Duodenal mucosa (tissue), 2 donors: ENCODE results near the gene SGSM2.
"Not testable (repeated sequence)": the region's sequence is repeated elsewhere in the genome, so short reads cannot be mapped to it uniquely, and the experiment has no call there.

Experiments used
- H3K27ac ChIP-seq: one replicate; pipeline ENCODE4 v1.7.0; 2013; ENCODE audit warnings: low read depth, low read length
- H3K27me3 ChIP-seq, 2 donors: one replicate each; pipeline ENCODE4 v1.7.0; 2013; ENCODE audit warnings: low read length in 2 of 2, control low read depth in 1 of 2; ENCODE audit not compliant: insufficient read depth in 2 of 2, control insufficient read depth in 1 of 2
- H3K36me3 ChIP-seq, 2 donors: one replicate each; pipeline ENCODE4 v1.7.0; 2013; ENCODE audit warnings: low read length in 2 of 2, control low read depth in 1 of 2; ENCODE audit not compliant: insufficient read depth in 2 of 2, control insufficient read depth in 1 of 2
- H3K4me1 ChIP-seq, 2 donors: one replicate each; pipeline ENCODE4 v1.7.0; 2013; ENCODE audit warnings: low read length in 2 of 2, control low read depth in 1 of 2; ENCODE audit not compliant: insufficient read depth in 2 of 2, control insufficient read depth in 1 of 2
- H3K4me3 ChIP-seq, 2 donors: one replicate each; pipeline ENCODE4 v1.7.0; 2013; ENCODE audit warnings: low read length in 2 of 2, low read depth in 1 of 2
- H3K9ac ChIP-seq, 2 donors: one replicate each; pipeline ENCODE4 v1.7.0; 2013; ENCODE audit warnings: low read length in 2 of 2, low read depth in 1 of 2
- H3K9me3 ChIP-seq, 2 donors: one replicate each; pipeline ENCODE4 v1.7.0; 2013; ENCODE audit warnings: low read length in 2 of 2, control low read depth in 1 of 2; ENCODE audit not compliant: control insufficient read depth in 1 of 2

The SGSM2 gene

GRCh38 chr17:2303204-2304188, 33.8 kb upstream of the SGSM2 start, which contains the start of the genes SMG6 and SRR:
Gene SMG6 (minus strand): TSS chr17:2303785. CDS start chr17:2303720, 65 bp downstream.
Gene SRR (plus strand): TSS chr17:2303950. CDS start chr17:2315561, 11,611 bp downstream.
- Histone ChIP-seq H3K36me3 (peaks cover 11 to 15% of the 10 kb centered on the region in 2 donors), H3K27ac (peak within 1 kb of the TSS; percentile 90), H3K9ac (peak within 1 kb of the TSS; percentile 92 to 93), H3K27me3 (no peaks in the 10 kb centered on the region), H3K4me3 (peak within 1 kb of the TSS; percentile 84 to 92), H3K9me3 (no peaks in the 10 kb centered on the region), H3K4me1 (peaks cover 0 to 12% of the 10 kb centered on the region in 2 donors)

- peaks cover 0 to 12% of the 10 kb centered on the region in 2 donors for H3K4me1 ChIP-seq
- no peak overlapping the region for H3K4me3 ChIP-seq
- H3K27ac ChIP-seq: no peak overlapping the region
- H3K27me3 ChIP-seq: no peaks in the 10 kb centered on the region
- no peak overlapping the region for H3K9ac ChIP-seq
- H3K36me3 ChIP-seq: peaks cover 3 to 6% of the 10 kb centered on the region in 2 donors
- no peaks in the 10 kb centered on the region for H3K9me3 ChIP-seq
Measured at GRCh38 chr17:2304931-2305330, 32.4 kb upstream of the SGSM2 start.

DNA sequence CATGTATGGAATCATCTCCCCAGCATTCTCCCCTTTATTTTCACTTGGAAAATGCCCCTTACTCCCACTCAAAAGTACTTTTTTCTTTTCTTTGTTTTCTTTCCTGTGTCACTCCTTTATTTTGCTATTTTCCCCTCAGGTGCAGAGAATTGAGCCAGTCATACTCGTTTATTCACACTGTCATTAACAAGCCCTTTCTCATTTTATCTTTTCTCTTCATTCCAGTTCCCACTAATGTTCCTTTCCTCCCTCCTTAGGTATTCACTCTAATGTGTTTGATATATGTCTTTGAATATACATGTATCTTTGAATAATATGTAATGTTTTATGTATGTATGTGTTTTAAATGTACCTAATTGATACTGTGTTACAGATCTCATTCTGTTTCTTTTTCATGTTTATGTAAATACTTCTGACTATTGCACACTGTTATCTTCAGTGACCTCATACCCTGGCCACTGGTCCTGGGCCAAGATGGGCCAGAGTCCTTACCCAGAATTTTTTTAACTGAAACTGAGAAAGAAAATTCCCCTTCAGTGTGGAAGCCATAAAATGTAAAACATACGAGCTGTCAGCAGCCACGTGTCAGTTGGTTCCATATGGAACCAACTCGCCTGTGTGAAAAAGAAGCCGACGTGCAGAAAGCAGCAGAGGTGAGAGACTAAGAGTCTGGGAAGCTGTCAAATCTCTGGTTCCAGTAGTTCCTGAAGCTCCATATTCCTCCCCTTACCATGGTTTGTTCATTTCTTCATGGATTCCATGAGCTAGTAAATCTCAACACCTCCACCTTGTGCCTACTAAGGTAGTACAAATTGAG, 27.8 kb upstream of the SGSM2 start:
- H3K4me1 ChIP-seq: no peaks in the 10 kb centered on the region
- no peaks in the 10 kb centered on the region for H3K36me3 ChIP-seq
- no peaks in the 10 kb centered on the region for H3K27me3 ChIP-seq
- no peaks in the 10 kb centered on the region for H3K9me3 ChIP-seq
- no peak overlapping the region for H3K4me3 ChIP-seq
- no peak overlapping the region for H3K27ac ChIP-seq
- no peak overlapping the region for H3K9ac ChIP-seq

DNA sequence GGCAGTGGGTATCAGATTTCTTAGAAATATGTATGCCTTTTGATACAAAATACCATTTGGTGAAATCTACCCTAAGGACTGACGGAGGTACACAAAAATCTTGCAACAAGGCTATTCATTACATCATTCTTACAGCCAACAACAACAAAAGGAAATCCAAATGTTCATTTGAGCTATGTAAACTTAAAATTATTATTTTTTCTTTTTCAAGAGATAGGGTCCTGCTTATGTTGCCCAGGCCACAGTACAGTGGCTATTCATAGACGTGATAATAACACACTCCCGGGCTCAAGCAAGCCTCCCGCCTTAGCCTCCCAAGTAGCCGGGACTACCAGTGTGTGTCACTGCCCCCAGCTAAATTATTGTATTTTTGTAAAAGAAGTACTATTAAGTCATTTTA, 24.6 kb upstream of the SGSM2 start:
- Histone ChIP-seq H3K27me3 (no peaks in the 10 kb centered on the region), H3K36me3 (no peaks in the 10 kb centered on the region), H3K4me1 (no peaks in the 10 kb centered on the region), H3K4me3 (no peak overlapping the region), H3K9ac (no peak overlapping the region), H3K27ac (no peak overlapping the region), H3K9me3 (no peaks in the 10 kb centered on the region)

DNA sequence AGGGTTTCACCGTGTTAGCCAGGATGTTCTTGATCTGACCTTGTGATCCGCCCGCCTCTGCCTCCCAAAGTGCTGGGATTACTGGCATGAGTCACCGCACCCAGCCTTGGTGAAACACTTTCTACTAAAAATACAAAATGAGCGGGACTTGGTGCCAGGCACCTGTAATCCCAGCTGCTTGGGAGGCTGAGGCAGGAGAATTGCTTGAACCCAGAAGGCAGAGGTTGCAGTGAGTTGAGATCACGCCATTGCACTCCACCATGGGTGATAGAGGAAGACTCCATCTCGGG, 20.4 kb upstream of the SGSM2 start:
- not testable (repeated sequence) for H3K9ac ChIP-seq, H3K9me3 ChIP-seq, H3K27me3 ChIP-seq, H3K36me3 ChIP-seq, H3K27ac ChIP-seq, H3K4me3 ChIP-seq, H3K4me1 ChIP-seq

- Histone ChIP-seq H3K4me3 (no peak overlapping the region), H3K4me1 (no peaks in the 10 kb centered on the region), H3K36me3 (peaks cover 3 to 11% of the 10 kb centered on the region in 2 donors), H3K27me3 (no peaks in the 10 kb centered on the region), H3K9ac (no peak overlapping the region), H3K27ac (no peak overlapping the region), H3K9me3 (no peaks in the 10 kb centered on the region)
Measured at GRCh38 chr17:2317796-2318195, 19.5 kb upstream of the SGSM2 start.

DNA sequence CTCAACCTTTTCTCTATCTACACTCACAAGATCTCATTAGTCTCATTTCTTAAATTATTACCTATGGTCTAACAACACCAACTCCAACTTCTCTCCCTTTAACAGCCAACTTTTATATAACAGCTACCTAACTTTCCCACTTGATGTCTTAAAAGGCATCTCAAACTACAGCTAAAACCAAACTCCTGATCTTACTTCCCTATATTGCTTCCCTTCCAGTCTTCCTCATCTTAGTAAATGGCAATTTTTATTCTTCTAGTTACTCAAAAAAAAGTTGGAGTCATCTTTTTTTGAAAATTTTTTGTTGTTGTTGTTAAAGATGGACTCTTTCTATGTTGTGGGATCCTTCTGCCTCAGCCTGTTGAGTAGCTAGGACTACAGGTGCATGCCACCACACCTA, 18.2 kb upstream of the SGSM2 start:
- H3K27ac ChIP-seq: no peak overlapping the region
- H3K4me1 ChIP-seq: no peaks in the 10 kb centered on the region
- H3K4me3 ChIP-seq: no peak overlapping the region
- no peaks in the 10 kb centered on the region for H3K27me3 ChIP-seq
- no peak overlapping the region for H3K9ac ChIP-seq
- peaks cover 16 to 24% of the 10 kb centered on the region in 2 donors for H3K36me3 ChIP-seq
- no peaks in the 10 kb centered on the region for H3K9me3 ChIP-seq

- Histone ChIP-seq H3K36me3 (peaks cover 29 to 41% of the 10 kb centered on the region in 2 donors), H3K9me3 (no peaks in the 10 kb centered on the region), H3K27me3 (no peaks in the 10 kb centered on the region), H3K9ac (no peak overlapping the region), H3K4me3 (no peak overlapping the region), H3K27ac (no peak overlapping the region), H3K4me1 (no peaks in the 10 kb centered on the region)
Measured at GRCh38 chr17:2321399-2321798, 15.9 kb upstream of the SGSM2 start.

DNA sequence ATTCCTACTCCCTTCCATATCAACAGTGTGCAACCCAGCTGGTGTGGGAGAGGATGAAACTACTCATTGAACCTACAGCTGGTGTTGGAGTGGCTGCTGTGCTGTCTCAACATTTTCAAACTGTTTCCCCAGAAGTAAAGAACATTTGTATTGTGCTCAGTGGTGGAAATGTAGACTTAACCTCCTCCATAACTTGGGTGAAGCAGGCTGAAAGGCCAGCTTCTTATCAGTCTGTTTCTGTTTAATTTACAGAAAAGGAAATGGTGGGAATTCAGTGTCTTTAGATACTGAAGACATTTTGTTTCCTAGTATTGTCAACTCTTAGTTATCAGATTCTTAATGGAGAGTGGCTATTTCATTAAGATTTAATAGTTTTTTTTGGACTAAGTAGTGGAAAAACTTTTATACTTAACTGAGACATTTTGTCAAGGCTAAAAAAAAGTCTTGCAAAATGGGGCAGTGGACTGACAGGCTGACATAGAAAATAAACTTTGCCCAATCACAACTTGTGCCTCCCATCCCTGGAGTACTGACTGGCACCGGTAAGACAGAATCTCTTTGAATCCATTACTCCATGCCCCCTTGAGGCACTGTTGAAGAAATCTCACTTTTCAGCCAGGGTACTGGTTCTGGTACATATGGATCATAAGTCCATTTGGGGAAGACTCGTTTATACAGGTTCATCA, 13.5 kb upstream of the SGSM2 start:
- H3K36me3 ChIP-seq: peaks cover 29 to 48% of the 10 kb centered on the region in 2 donors
- no peak overlapping the region for H3K4me3 ChIP-seq
- no peak overlapping the region for H3K9ac ChIP-seq
- H3K9me3 ChIP-seq: no peaks in the 10 kb centered on the region
- H3K27ac ChIP-seq: no peak overlapping the region
- no peaks in the 10 kb centered on the region for H3K27me3 ChIP-seq
- H3K4me1 ChIP-seq: no peaks in the 10 kb centered on the region
